WI38 (cell line): ENCODE measurements around the gene PCDHB5.
A peak's percentile ranks its signal among the peaks of the same experiment; 100 is the strongest.
"Not testable (repeated sequence)": the region's sequence is repeated elsewhere in the genome, so short reads cannot be mapped to it uniquely, and the experiment has no call there.

Source experiments
- H3K4me3 ChIP-seq: 2 replicates; pipeline ENCODE4 v1.5.1; 2011; ENCODE audit warnings: low read depth, mild to moderate bottlenecking, control low read depth, low read length
- CTCF ChIP-seq: IDR thresholded peaks from 2 replicates; pipeline ENCODE4 v1.5.1; 2012; ENCODE audit warnings: low read depth, mild to moderate bottlenecking, control low read depth, low read length

The PCDHB5 gene

GRCh38 chr5:141105350-141105749 lies 29.7 kb upstream of the PCDHB5 start:
- no peak overlapping the region for H3K4me3 ChIP-seq
- TF ChIP-seq CTCF = no peak

- no peak for TF ChIP-seq CTCF
- H3K4me3 ChIP-seq = no peak overlapping the region
These were observed 15.8 kb upstream of the PCDHB5 start for GRCh38 chr5:141119250-141119649.

GRCh38 chr5:141121563-141121962 lies 13.4 kb upstream of the PCDHB5 start, which contains the start of gene PCDHB4:
Gene PCDHB4, plus strand, starts transcription at chr5:141121818. Its CDS starts 181 bp downstream, at chr5:141121999.
- TF ChIP-seq CTCF = no peak
- no peak within 1 kb of the TSS for H3K4me3 ChIP-seq

GRCh38 chr5:141121985-141122384 lies 13.0 kb upstream of the PCDHB5 start:
- no peak overlapping the region for H3K4me3 ChIP-seq

GRCh38 chr5:141123396-141124135 lies 11.4 kb upstream of the PCDHB5 start:
- not testable (repeated sequence) for H3K4me3 ChIP-seq

More at GRCh38 chr5:141121985-141122384, 13.0 kb upstream of the PCDHB5 start:
- TF ChIP-seq CTCF = no peak

- no peak for TF ChIP-seq CTCF
- H3K4me3 ChIP-seq = no peak overlapping the region
These were observed 7.7 kb upstream of the PCDHB5 start for GRCh38 chr5:141127305-141127704.

- H3K4me3 ChIP-seq = peak overlapping the region; percentile 39; the same call in 1 of the 2 replicates
- no peak for TF ChIP-seq CTCF
These were observed 786 bp downstream of the PCDHB5 start for GRCh38 chr5:141135718-141136266.

- H3K4me3 ChIP-seq = not testable (repeated sequence)
These were observed 2.3 kb downstream of the PCDHB5 start for GRCh38 chr5:141137346-141137745.
